Neural progenitor cell (in vitro differentiated cells): ENCODE measurements around the gene WAC. TPM values are rescaled to one million over a fixed set of nuclear protein-coding genes. Genes with fewer than 3 reads are reported as not detected.

Source experiments
- DNase-seq: peaks from one replicate; pipeline ENCODE4 v3.0.0-alpha.2; 2016; ENCODE audit warnings: low spot score
- H2AFZ ChIP-seq: fragments of 200-600 bp; sonication (generic); replicated peaks from 2 replicates; pipeline ENCODE4 v1.6.1; 2016; ENCODE audit warnings: antibody characterized with exemption
- H3F3A ChIP-seq: fragments of 200-600 bp; sonication (generic); 2 replicates; pipeline ENCODE4 v1.6.1; 2016; ENCODE audit warnings: antibody characterized with exemption, low read depth
- H3K27ac ChIP-seq: fragments of 200-600 bp; sonication (generic); 2 replicates; pipeline ENCODE4 v1.5.1; 2016; ENCODE audit warnings: mild to moderate bottlenecking
- H3K27me3 ChIP-seq: fragments of 200-600 bp; sonication (generic); 2 replicates; pipeline ENCODE4 v1.6.1; 2016; ENCODE audit warnings: mild to moderate bottlenecking, moderate library complexity
- H3K36me3 ChIP-seq: fragments of 200-600 bp; sonication (generic); 2 replicates; pipeline ENCODE4 v1.5.1; 2016
- H3K4me1 ChIP-seq: fragments of 200-600 bp; sonication (generic); 2 replicates; pipeline ENCODE4 v1.6.1; 2016; ENCODE audit warnings: mixed run types
- H3K4me2 ChIP-seq: fragments of 200-600 bp; sonication (generic); 2 replicates; pipeline ENCODE4 v1.6.1; 2016
- H3K4me3 ChIP-seq: fragments of 200-600 bp; sonication (generic); 2 replicates; pipeline ENCODE4 v1.5.1; 2016
- H3K79me2 ChIP-seq: fragments of 200-600 bp; sonication (generic); 2 replicates; pipeline ENCODE4 v1.6.1; 2016; ENCODE audit warnings: low read depth
- H3K9ac ChIP-seq: fragments of 200-600 bp; sonication (generic); 2 replicates; pipeline ENCODE4 v1.6.1; 2016
- H3K9me3 ChIP-seq: fragments of 200-600 bp; sonication (generic); 2 replicates; pipeline ENCODE4 v1.5.1; 2016; ENCODE audit warnings: low read depth
- H4K20me1 ChIP-seq: fragments of 200-600 bp; sonication (generic); 2 replicates; pipeline ENCODE4 v1.6.1; 2016; ENCODE audit warnings: low read depth
- H3K27ac Mint-ChIP-seq: 3 replicates; pipeline ENCODE4 v1.8.0; 2021; ENCODE audit warnings: mixed read lengths
- H3K27me3 Mint-ChIP-seq: 2 replicates; pipeline ENCODE4 v1.8.0; 2022; ENCODE audit warnings: low read depth, mild to moderate bottlenecking, inconsistent platforms, moderate library complexity, mixed read lengths; ENCODE audit not compliant: insufficient read depth
- H3K36me3 Mint-ChIP-seq: 3 replicates; pipeline ENCODE4 v1.8.0; 2021; ENCODE audit warnings: mixed read lengths
- H3K4me1 Mint-ChIP-seq: 3 replicates; pipeline ENCODE4 v1.8.0; 2021; ENCODE audit warnings: mixed read lengths
- H3K4me3 Mint-ChIP-seq: 3 replicates; pipeline ENCODE4 v1.8.0; 2021; ENCODE audit warnings: mild to moderate bottlenecking, moderate library complexity, mixed read lengths
- H3K9me3 Mint-ChIP-seq: 3 replicates; pipeline ENCODE4 v1.8.0; 2020; ENCODE audit warnings: mixed read lengths
- EZH2 ChIP-seq: fragments of 200-600 bp; sonication (generic); IDR thresholded peaks from 2 replicates; pipeline ENCODE4 v1.6.1; 2017; ENCODE audit warnings: antibody characterized with exemption, mild to moderate bottlenecking, moderate library complexity
- EZH2phosphoT487 ChIP-seq: fragments of 200-600 bp; sonication (generic); IDR thresholded peaks from 2 replicates; pipeline ENCODE4 v1.6.1; 2017; ENCODE audit warnings: antibody characterized with exemption
- total RNA-seq: library from RNA; depleted of rRNA; stranded (reverse); fragments of >200 nt; gene quantifications from 2 replicates; pipeline ENCODE4 v1.2.3, GENCODE V29; 2015; ENCODE audit warnings: low replicate concordance
- TF ChIP-seq, protein P1 (sequence below): fragments of 200-600 bp; sonication (generic); IDR thresholded peaks from 2 replicates; pipeline ENCODE4 v1.5.1; 2017; ENCODE audit warnings: antibody characterized with exemption, mild to moderate bottlenecking

WAC gene
- total RNA-seq, 1 donor from 2014 or later: 174 TPM

DNA sequence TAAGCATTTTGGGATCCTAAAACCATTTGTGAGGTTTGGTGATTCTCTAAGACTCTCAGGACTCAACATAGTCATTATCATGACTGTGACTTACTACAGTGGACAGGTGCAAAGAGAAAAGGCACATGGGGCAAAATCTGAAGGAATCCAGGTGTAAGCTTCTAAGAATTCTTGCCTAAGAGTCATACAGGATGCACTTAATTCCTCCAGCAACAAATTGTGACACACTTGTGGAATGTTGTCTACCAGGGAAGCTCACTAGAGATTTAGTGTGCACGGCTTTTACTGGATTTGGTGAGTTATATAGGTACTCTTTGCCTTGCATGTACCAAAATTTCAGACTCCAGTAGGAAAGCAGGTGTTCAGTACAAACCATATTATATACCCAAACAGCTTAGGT is 47.9 kb downstream of the WAC start:
- Mint-ChIP-seq H3K27me3 (peaks cover 2% of the 10 kb centered on the region), H3K36me3 (peaks cover 29% of the 10 kb centered on the region), H3K4me3 (no peak overlapping the region), H3K9me3 (no peaks in the 10 kb centered on the region), H3K4me1 (no peaks in the 10 kb centered on the region), H3K27ac (no peak overlapping the region)
- no peak for DNase-seq
- H4K20me1 ChIP-seq: peaks cover 100% of the 10 kb centered on the region
- no peak overlapping the region for H3K27ac ChIP-seq
- peaks cover 34% of the 10 kb centered on the region for H3K36me3 ChIP-seq
- no peak overlapping the region for H3K4me3 ChIP-seq
- no peak overlapping the region for H2AFZ ChIP-seq
- TF ChIP-seq EZH2phosphoT487 (no peak), EZH2 (no peak)
- TF ChIP-seq, protein P1, sequence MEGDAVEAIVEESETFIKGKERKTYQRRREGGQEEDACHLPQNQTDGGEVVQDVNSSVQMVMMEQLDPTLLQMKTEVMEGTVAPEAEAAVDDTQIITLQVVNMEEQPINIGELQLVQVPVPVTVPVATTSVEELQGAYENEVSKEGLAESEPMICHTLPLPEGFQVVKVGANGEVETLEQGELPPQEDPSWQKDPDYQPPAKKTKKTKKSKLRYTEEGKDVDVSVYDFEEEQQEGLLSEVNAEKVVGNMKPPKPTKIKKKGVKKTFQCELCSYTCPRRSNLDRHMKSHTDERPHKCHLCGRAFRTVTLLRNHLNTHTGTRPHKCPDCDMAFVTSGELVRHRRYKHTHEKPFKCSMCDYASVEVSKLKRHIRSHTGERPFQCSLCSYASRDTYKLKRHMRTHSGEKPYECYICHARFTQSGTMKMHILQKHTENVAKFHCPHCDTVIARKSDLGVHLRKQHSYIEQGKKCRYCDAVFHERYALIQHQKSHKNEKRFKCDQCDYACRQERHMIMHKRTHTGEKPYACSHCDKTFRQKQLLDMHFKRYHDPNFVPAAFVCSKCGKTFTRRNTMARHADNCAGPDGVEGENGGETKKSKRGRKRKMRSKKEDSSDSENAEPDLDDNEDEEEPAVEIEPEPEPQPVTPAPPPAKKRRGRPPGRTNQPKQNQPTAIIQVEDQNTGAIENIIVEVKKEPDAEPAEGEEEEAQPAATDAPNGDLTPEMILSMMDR: no peak
- no peaks in the 10 kb centered on the region for H3K4me1 ChIP-seq
- peaks cover 100% of the 10 kb centered on the region for H3K79me2 ChIP-seq
- no peaks in the 10 kb centered on the region for H3K9me3 ChIP-seq
- H3K9ac ChIP-seq: no peak overlapping the region
- H3K4me2 ChIP-seq: no peak overlapping the region
- H3F3A ChIP-seq: peaks cover 23% of the 10 kb centered on the region
- no peaks in the 10 kb centered on the region for H3K27me3 ChIP-seq

DNA sequence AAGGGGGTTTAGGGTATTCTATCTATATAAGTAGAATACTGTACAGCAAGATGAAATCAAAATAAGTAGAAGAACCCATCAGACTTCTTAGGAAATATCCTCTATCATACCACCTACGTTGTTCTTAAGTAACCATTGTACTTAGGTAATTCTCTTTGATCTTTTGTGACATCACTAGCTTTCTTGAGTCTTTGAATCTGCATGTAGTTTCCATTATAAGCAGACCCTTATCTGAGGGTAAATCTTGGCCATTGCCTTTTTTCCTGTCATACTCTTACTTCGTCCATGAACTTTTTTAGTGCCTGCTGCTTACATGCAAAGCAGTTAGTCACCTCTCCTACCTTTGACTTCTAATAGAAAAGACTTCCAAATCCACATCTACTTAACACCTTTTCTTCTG is 49.0 kb downstream of the WAC start:
- Histone ChIP-seq H4K20me1 (peaks cover 100% of the 10 kb centered on the region), H2AFZ (no peak overlapping the region), H3K79me2 (peaks cover 100% of the 10 kb centered on the region), H3K4me3 (no peak overlapping the region), H3K4me1 (no peaks in the 10 kb centered on the region), H3K4me2 (no peak overlapping the region), H3F3A (peaks cover 23% of the 10 kb centered on the region), H3K27ac (no peak overlapping the region), H3K9ac (no peak overlapping the region), H3K9me3 (no peaks in the 10 kb centered on the region), H3K27me3 (no peaks in the 10 kb centered on the region), H3K36me3 (peaks cover 38% of the 10 kb centered on the region)
- no peaks in the 10 kb centered on the region for H3K4me1 Mint-ChIP-seq
- no peak overlapping the region for H3K4me3 Mint-ChIP-seq
- no peak for DNase-seq
- peaks cover 2% of the 10 kb centered on the region for H3K27me3 Mint-ChIP-seq
- H3K36me3 Mint-ChIP-seq: peaks cover 32% of the 10 kb centered on the region
- TF ChIP-seq, protein P1: no peak
- TF ChIP-seq EZH2: no peak
- TF ChIP-seq EZH2phosphoT487: no peak
- H3K9me3 Mint-ChIP-seq: no peaks in the 10 kb centered on the region
- H3K27ac Mint-ChIP-seq: no peak overlapping the region

DNA sequence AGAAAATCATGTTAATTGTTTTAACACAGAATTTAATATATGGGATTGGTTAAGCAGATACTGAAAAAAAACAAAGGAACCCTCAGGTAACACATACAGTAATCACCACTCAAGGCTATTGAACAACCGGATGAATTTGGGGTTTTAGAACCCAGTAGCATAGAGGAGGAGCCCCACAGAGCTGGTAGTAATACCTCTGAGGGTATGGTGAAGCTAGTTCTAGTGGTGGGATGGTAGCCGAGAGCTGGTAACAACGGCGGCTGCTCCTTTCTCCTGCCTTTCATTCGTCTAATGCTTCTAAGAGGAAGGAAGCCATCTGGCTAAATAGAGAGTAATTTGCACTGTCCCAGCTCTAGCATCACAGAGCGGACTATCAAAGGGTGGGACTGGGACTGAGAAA is 52.2 kb downstream of the WAC start:
- no peak overlapping the region for H3K27ac ChIP-seq
- H3K36me3 Mint-ChIP-seq: peaks cover 40% of the 10 kb centered on the region
- no peaks in the 10 kb centered on the region for H3K4me1 Mint-ChIP-seq
- H3K4me1 ChIP-seq: no peaks in the 10 kb centered on the region
- no peak overlapping the region for H3K27ac Mint-ChIP-seq
- TF ChIP-seq EZH2phosphoT487 (no peak), EZH2 (no peak)
- TF ChIP-seq, protein P1: no peak
- H3K27me3 Mint-ChIP-seq: peaks cover 2% of the 10 kb centered on the region
- H4K20me1 ChIP-seq: peaks cover 89% of the 10 kb centered on the region
- H3K9ac ChIP-seq: no peak overlapping the region
- no peak overlapping the region for H3K4me3 ChIP-seq
- H2AFZ ChIP-seq: no peak overlapping the region
- no peak overlapping the region for H3K4me3 Mint-ChIP-seq
- H3K4me2 ChIP-seq: no peak overlapping the region
- no peaks in the 10 kb centered on the region for H3K9me3 Mint-ChIP-seq
- H3K9me3 ChIP-seq: no peaks in the 10 kb centered on the region
- no peak for DNase-seq
- H3K79me2 ChIP-seq: peaks cover 100% of the 10 kb centered on the region
- no peaks in the 10 kb centered on the region for H3K27me3 ChIP-seq
- H3K36me3 ChIP-seq: peaks cover 37% of the 10 kb centered on the region
- H3F3A ChIP-seq: peaks cover 29% of the 10 kb centered on the region
